ENCODE measurements around the gene ARRDC3. TPM values are rescaled to one million over a fixed set of nuclear protein-coding genes. Genes with fewer than 3 reads are reported as not detected.
A peak's percentile ranks its signal among the peaks of the same experiment; 100 is the strongest.

ARRDC3 gene
- total and polyA plus RNA-seq, 2 of the 8 experiments (the other 6 are each of a cell fraction or from before 2014, with no cell fraction given) = 2.9 to 5.7 TPM

DNA sequence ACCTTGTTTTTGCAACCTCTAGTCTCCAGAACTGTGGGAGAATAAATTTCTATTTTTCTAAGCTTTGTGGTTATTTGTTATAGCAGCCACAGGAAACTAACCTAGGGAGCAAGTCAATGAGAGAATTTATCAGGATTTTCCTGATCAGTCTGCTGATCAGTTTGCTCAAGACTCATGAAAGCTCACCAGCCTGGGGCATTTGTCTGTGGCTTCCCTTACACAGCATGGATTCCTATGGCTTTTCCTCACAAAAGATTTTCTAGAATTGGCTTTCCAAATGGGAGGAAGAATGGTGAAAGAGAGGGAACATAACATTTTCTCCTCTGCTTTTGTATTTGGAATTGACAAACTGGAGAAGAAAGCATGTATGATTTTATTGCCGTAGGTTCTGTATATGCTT, 20.2 kb downstream of the ARRDC3 start:
- CTCF ChIA-PET (ENCODE audit: partially characterized antibody) = interaction anchor here (0.7 kb wide), 1 partner anchor 55 kb away, joined by 3 read pairs; no protein-coding TSS in a partner anchor
- H4K91ac ChIP-seq (replicated peaks; ENCODE audit: insufficient read length, low read length) = no peak overlapping the region

More for the DNA sequence above, 20.2 kb downstream of the ARRDC3 start:
- DNase-seq (ENCODE audit: low read depth in 1 of 2, low spot score in 2 of 2) = no peak
- Histone ChIP-seq H3K14ac (ENCODE audit: insufficient read length) (no peak overlapping the region), H3K23ac (ENCODE audit: insufficient read length) (no peak overlapping the region), H3K9ac (replicated peaks in 1 of 4; ENCODE audit: extremely low read depth in 1 of 4, low read depth in 3 of 4, low read length in 3 of 4) (no peak overlapping the region), H3K56ac (replicated peaks; ENCODE audit: insufficient read length, low read depth, low read length) (no peak overlapping the region), H3K4me1 (replicated peaks in 1 of 4; ENCODE audit: control insufficient read depth in 3 of 4, insufficient read depth in 4 of 4, low read length in 3 of 4) (no peaks in the 10 kb centered on the region), H2BK5ac (ENCODE audit: low read depth, low read length) (no peak overlapping the region), H3K36me3 (ENCODE audit: control insufficient read depth in 2 of 4, insufficient read depth in 4 of 4, low read length in 3 of 4) (no peaks in the 10 kb centered on the region; a peak in 1 of 8 replicates), H2BK15ac (ENCODE audit: low read length) (no peak overlapping the region), H4K20me1 (replicated peaks in 1 of 2; ENCODE audit: control insufficient read depth in 1 of 2, insufficient read depth in 2 of 2, low read length in 2 of 2) (no peaks in the 10 kb centered on the region), H3K4me3 (ENCODE audit: extremely low read depth in 1 of 4, insufficient read depth in 2 of 4, low read depth in 3 of 4, low read length in 4 of 4) (no peak overlapping the region), H3K27me3 (replicated peaks in 1 of 4; ENCODE audit: control insufficient read depth in 3 of 4, extremely low read depth in 1 of 4, insufficient read depth in 3 of 4, low read length in 3 of 4) (no peaks in the 10 kb centered on the region), H3K27ac (ENCODE audit: low read depth, low read length) (no peak overlapping the region), H3K23me2 (ENCODE audit: low read depth, low read length) (no peaks in the 10 kb centered on the region), H2BK12ac (ENCODE audit: low read depth, low read length) (no peak overlapping the region), H4K8ac (ENCODE audit: extremely low read depth, insufficient read depth, low read length) (no peak overlapping the region), H4K5ac (ENCODE audit: insufficient read length, low read depth, low read length) (no peak overlapping the region), H2AK5ac (ENCODE audit: low read depth, low read length) (no peak overlapping the region), H2AFZ (ENCODE audit: low read length) (peak overlapping the region; percentile 49; the same call in 1 of the 2 replicates), H3K79me1 (ENCODE audit: low read depth, low read length) (no peaks in the 10 kb centered on the region), H2BK120ac (replicated peaks; ENCODE audit: low read depth, low read length) (no peak overlapping the region), H3K18ac (ENCODE audit: extremely low read depth, low read length) (no peak overlapping the region), H3K79me2 (ENCODE audit: control insufficient read depth in 1 of 2, insufficient read depth in 2 of 2, low read length in 2 of 2) (no peaks in the 10 kb centered on the region), H2BK20ac (ENCODE audit: low read length) (no peak overlapping the region), H3K9me3 (ENCODE audit: insufficient read depth in 2 of 2, low read depth in 1 of 2, low read length in 1 of 2) (no peaks in the 10 kb centered on the region), H3K4ac (replicated peaks; ENCODE audit: insufficient read length, low read depth, low read length) (no peak overlapping the region), H3K4me2 (ENCODE audit: insufficient read depth in 1 of 2, low read depth in 2 of 2, low read length in 2 of 2) (no peak overlapping the region)
- FAIRE-seq = no peak
- TF ChIP-seq RNF2 (IDR thresholded peaks at IDR 0.05; ENCODE audit: borderline replicate concordance, low read depth, low read length, missing control alignments, poor library complexity, severe bottlenecking) (no peak), NANOG (IDR thresholded peaks at IDR 0.05; ENCODE audit: insufficient read depth, low read depth, low read length, poor library complexity, severe bottlenecking) (no peak)
- POLR2A ChIA-PET (ENCODE audit: partially characterized antibody) = interaction anchor here (0.7 to 1.3 kb wide), 3 partner anchors 12 to 69 kb away, joined by 3 read pairs; no protein-coding TSS in a partner anchor
- 78% methylated on average over 1 of the region's 1 CpG; no CpG with 5 or more reads in 1 of the 2 experiments for WGBS, 2 experiments (ENCODE audit: extremely low coverage in 1 of 2, insufficient coverage in 1 of 2, insufficient read length in 1 of 2, insufficient replicate concordance in 2 of 2, low coverage in 1 of 2, low lambda C conversion rate in 2 of 2, missing lambda C conversion rate in 1 of 2)
